Amniotic epithelial cell (primary cell): ENCODE results near the gene NKX1-2.

ENCODE experiments used
- DNase-seq: peaks from one replicate; pipeline ENCODE4 v3.0.0-alpha.2; 2010; ENCODE audit warnings: low read depth

Gene NKX1-2

GRCh38 chr10:124476043-124476725 lies 26.3 kb upstream of the NKX1-2 start:
- no peak for DNase-seq

GRCh38 chr10:124474514-124475070 lies 24.8 kb upstream of the NKX1-2 start:
- no peak for DNase-seq

GRCh38 chr10:124473070-124473469 lies 23.2 kb upstream of the NKX1-2 start:
- no peak for DNase-seq

GRCh38 chr10:124472071-124472470 lies 22.2 kb upstream of the NKX1-2 start:
- no peak for DNase-seq

GRCh38 chr10:124470544-124471434 lies 21.0 kb upstream of the NKX1-2 start:
- no peak for DNase-seq

GRCh38 chr10:124469956-124470484 lies 20.2 kb upstream of the NKX1-2 start:
- no peak for DNase-seq

- no peak for DNase-seq
Measured at GRCh38 chr10:124468624-124469023, 18.8 kb upstream of the NKX1-2 start.

- DNase-seq, result no peak
Measured at GRCh38 chr10:124467165-124467564, 17.3 kb upstream of the NKX1-2 start.

- no peak for DNase-seq
Measured at GRCh38 chr10:124465777-124466488, 16.1 kb upstream of the NKX1-2 start.

- DNase-seq, result no peak
Measured at GRCh38 chr10:124465003-124465776, 15.4 kb upstream of the NKX1-2 start.

GRCh38 chr10:124464028-124464965 lies 14.5 kb upstream of the NKX1-2 start:
- DNase-seq, result no peak

- no peak for DNase-seq
Measured at GRCh38 chr10:124462348-124462695, 12.5 kb upstream of the NKX1-2 start.

GRCh38 chr10:124461642-124462347 lies 12.0 kb upstream of the NKX1-2 start, which contains the start of gene LHPP:
Gene LHPP (plus strand): TSS chr10:124461823. CDS start chr10:124461863, 40 bp downstream.
- DNase-seq, result peak; percentile 71

GRCh38 chr10:124460144-124460543 lies 10.3 kb upstream of the NKX1-2 start:
- DNase-seq, result no peak

- DNase-seq, result no peak
Measured at GRCh38 chr10:124459395-124459794, 9.6 kb upstream of the NKX1-2 start.

GRCh38 chr10:124458889-124459288 lies 9.1 kb upstream of the NKX1-2 start:
- no peak for DNase-seq

- no peak for DNase-seq
Measured at GRCh38 chr10:124458473-124458872, 8.6 kb upstream of the NKX1-2 start.

- no peak for DNase-seq
Measured at GRCh38 chr10:124455441-124455840, 5.6 kb upstream of the NKX1-2 start.

GRCh38 chr10:124453960-124454610 lies 4.2 kb upstream of the NKX1-2 start:
- DNase-seq, result no peak
